Activated naive CD4-positive, alpha-beta T cell treated with anti-CD3 and anti-CD28 coated beads, Interleukin-2, amount 10 ng/mL, durations not matched to agents 5 hours and 36 hours (primary cell): ENCODE results near the gene PRR22. TPM values are rescaled to one million over a fixed set of nuclear protein-coding genes. Genes with fewer than 3 reads are reported as not detected.

Experiments used
- total RNA-seq, 2 experiments: library from RNA; stranded (reverse); gene quantifications; one replicate each; pipeline ENCODE4 v1.2.3, GENCODE V29; 2021

PRR22 gene
- 1 to 10 TPM; 3.5 to 4.9 TPM for total RNA-seq

GRCh38 chr19:5784581-5785147, at the start of gene PRR22:
PRR22 (minus strand) TSS chr19:5784746; CDS start chr19:5784660, 86 bp downstream.

GRCh38 chr19:5804516-5805461, 20.2 kb upstream of the PRR22 start, which contains the start of gene NRTN:
NRTN (plus strand) TSS chr19:5805067; CDS start chr19:5824166, 19,099 bp downstream.

GRCh38 chr19:5790559-5791520, 6.3 kb upstream of the PRR22 start, which contains the start of gene DUS3L:
DUS3L (minus strand) TSS chr19:5791163; CDS start chr19:5791141, 22 bp downstream.

Other genes with a start within 250 kb of the PRR22 start
- gene TINCR, start 216.8 kb downstream of the PRR22 start, total RNA-seq = under 1 TPM; 0.36 to 0.55 TPM
- gene SAFB2, start 162.0 kb downstream of the PRR22 start, total RNA-seq = 10 to 100 TPM; 82.8 to 84.2 TPM
- gene SAFB, start 161.7 kb downstream of the PRR22 start, total RNA-seq = 100 to 1,000 TPM; 119 to 125 TPM
- 10 to 100 TPM; 48.0 to 49.3 TPM for gene MICOS13, start 104.2 kb downstream of the PRR22 start, total RNA-seq
- gene HSD11B1L, start 103.7 kb downstream of the PRR22 start, total RNA-seq = 1 to 10 TPM; 2.5 to 2.7 TPM
- 1,000 to 10,000 TPM; 1,238 to 1,320 TPM for gene RPL36, start 94.5 kb downstream of the PRR22 start, total RNA-seq
- gene LONP1, start 64.6 kb downstream of the PRR22 start, total RNA-seq = 10 to 100 TPM; 72.7 to 78.6 TPM
- gene CATSPERD, start 64.1 kb downstream of the PRR22 start, total RNA-seq = not detected
- 10 to 100 TPM; 49.0 to 62.3 TPM for gene DUS3L, start 6.4 kb upstream of the PRR22 start, total RNA-seq
- gene NRTN, start 20.3 kb upstream of the PRR22 start, total RNA-seq = under 1 TPM in 1 of 2 experiments, not detected in 1; 0.29 TPM
- under 1 TPM; 0.18 to 0.22 TPM for gene FUT6, start 55.0 kb upstream of the PRR22 start, total RNA-seq
- not detected for gene FUT3, start 66.7 kb upstream of the PRR22 start, total RNA-seq
- gene FUT5, start 85.8 kb upstream of the PRR22 start, total RNA-seq = under 1 TPM in 1 of 2 experiments, not detected in 1; 0.19 TPM
- 100 to 1,000 TPM; 212 to 226 TPM for gene NDUFA11, start 119.0 kb upstream of the PRR22 start, total RNA-seq
- 10 to 100 TPM; 12.9 to 13.8 TPM for gene VMAC, start 120.1 kb upstream of the PRR22 start, total RNA-seq
- gene CAPS, start 129.5 kb upstream of the PRR22 start, total RNA-seq = 10 to 100 TPM; 22.1 to 24.3 TPM
- 10 to 100 TPM; 78.3 to 79.2 TPM for gene RANBP3, start 193.4 kb upstream of the PRR22 start, total RNA-seq